GM19324 (cell line): ENCODE data around the gene RRP8.

Experiments
- ATAC-seq: cut with Tn5 transposase; IDR thresholded peaks from one replicate; pipeline ENCODE4 v1.9.1; 2021; ENCODE audit warnings: mild to moderate bottlenecking, moderate library complexity; ENCODE audit not compliant: unreplicated experiment, low FRiP score

Gene RRP8

DNA sequence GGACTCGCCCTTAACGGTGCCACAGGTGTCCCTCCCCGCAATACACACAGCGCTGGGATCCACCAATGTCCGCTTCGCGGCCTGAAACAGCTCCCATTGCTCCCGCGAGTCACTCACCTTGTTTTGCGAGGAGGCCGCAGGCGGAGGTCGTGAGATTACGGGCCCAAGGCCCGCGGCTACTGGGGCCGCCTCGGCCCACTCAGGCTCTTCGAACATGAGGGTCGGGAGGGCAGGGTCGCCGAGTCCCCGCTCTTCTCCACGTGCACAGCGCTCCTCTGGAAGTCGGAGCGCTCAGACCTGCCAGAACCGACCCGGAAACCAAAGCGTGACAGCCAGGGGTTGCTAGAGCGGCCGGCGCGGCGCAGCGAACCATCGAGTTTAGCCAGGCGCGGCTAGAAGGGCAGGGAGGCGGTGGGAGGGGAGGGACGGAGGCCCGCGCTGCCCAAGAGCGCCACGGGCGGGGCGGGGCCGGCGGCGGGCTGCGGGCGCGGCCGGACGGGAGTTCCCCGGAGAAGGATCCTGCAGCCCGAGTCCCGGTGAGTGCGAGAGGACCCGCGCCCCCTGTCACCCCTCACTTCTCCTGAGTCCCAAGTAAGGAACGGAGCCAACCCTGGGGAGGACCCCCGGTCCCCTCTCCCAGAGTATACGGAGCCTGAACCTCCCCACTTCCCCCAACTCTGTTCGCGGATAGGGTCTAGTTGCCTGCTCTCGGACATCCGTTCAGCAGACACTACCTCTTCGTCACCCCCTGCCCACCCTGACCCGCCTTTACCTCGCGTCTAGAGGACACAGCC lies at the start of gene RRP8, which contains the start of gene ILK:
Gene RRP8 (minus strand): TSS at position 330 of the 794 bp plus-strand sequence. CDS start 114 bp downstream, at position 216.
Gene ILK (plus strand): TSS at position 488 of the 794 bp plus-strand sequence. CDS start 498 bp downstream, outside the sequence.
- ATAC-seq, result peak; percentile 89

DNA sequence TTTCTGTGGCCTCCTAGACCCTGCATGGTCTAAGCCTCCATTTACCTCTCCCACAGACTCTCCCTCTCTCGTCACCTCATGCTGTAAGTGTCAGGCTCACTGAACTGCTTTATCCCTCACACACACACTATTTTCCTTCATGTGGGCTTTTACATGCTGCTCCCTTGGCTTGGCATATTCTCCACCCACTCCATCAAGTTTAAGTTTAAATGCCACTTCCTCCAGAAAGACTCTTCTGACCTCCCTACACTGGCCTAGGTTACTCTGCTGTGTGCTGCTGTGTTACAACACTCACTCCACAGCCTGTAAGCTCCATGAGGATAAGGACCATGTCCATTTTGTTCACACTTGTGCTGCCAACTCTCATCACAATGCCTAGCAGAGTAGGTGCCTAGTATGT lies 49.7 kb upstream of the RRP8 start:
- no peak for ATAC-seq

DNA sequence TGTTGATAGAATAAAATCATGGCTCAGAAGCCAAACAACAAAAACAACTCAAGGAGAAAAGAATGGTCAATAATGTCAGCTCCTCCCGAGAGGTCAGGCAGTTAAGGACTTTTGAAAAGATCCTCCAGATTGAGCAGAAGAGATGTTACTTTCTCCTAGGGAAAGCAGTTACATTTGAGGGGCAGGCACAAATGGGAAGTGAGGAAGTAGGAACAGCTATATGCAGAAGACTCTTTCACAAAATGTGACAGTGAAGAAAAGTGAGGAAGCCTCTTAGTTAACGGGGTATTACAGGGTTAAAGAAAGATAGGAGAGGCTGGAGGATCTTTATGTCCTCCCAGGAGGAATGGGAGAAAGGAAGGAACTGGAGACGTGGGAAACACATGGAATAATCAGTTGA lies 48.8 kb upstream of the RRP8 start:
- no peak for ATAC-seq

DNA sequence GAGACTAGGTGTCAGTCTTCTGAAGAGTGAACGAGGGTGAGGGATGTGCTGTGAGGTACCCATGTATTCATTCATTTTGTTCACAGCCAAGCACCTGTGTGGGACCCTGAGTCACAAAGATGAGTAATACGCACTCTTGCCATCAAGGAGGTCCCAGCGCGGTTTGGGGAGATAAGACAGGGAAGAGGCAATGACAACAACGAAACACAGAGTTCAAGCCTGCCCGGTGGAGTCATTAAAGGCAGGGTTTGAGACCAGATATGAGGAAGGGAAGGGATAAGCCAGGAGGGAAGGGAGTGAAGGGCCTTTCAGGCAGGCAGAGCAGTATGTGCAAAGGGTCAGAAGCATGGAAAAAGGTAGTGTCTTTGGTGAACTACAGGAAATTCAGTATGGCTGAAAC lies 47.6 kb upstream of the RRP8 start:
- no peak for ATAC-seq

DNA sequence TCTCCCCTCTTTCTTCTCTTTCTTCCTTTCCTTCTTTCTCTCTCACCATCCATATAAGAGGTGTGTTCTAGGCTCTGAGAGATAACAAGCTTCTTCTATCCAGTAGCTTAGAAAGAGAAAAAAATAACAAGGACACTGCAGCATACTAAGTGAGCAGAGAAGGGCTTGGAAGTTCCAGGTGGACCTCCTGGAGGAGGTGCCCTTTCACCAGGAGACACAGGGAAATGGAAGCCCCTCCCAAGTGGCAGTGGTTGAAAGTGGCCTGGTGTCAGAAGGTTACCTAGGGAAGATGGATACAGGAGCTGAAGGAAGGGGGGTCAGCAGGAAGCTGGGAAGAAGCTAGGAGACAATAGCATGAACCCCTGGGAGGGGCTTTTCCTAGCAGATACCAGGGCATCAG lies 46.7 kb upstream of the RRP8 start:
- ATAC-seq, result no peak

DNA sequence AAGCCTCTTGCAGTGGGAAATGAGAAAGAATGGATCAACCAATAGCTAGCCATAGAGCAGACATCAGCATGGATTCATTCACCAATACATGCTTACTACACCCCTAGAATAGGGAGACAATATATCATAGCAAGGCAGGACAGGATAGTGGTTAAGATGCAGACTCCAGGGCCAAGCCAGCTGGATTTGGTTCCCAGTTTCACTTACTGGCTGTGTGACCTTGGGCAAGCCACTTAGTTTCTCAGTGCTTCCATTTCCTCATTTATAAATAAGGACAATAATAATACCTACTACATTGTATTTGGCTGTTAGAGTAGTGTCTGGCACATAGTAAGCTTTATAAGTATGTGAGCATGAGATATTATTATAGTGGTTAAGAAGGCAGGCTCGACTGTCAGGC lies 45.1 kb upstream of the RRP8 start:
- no peak for ATAC-seq

DNA sequence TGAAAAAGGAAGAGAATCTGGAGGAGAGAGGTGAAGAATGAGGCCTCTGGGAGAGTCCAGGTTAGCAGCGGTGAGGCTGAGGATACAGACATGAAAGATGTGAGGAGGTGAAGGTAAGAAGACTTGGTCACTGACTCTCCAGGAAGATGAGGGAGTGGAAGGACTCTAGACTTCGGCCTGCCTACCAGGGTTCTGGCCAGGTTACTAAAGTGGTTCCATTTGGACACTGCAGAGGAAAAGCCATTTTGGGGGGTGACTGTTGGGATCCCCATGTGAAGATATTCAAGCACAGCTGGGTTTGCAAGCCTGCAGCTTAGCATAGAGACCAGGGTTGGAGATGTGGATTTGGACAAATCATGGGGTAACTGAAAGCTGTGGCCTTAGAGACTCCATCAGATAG lies 44.4 kb upstream of the RRP8 start:
- no peak for ATAC-seq

DNA sequence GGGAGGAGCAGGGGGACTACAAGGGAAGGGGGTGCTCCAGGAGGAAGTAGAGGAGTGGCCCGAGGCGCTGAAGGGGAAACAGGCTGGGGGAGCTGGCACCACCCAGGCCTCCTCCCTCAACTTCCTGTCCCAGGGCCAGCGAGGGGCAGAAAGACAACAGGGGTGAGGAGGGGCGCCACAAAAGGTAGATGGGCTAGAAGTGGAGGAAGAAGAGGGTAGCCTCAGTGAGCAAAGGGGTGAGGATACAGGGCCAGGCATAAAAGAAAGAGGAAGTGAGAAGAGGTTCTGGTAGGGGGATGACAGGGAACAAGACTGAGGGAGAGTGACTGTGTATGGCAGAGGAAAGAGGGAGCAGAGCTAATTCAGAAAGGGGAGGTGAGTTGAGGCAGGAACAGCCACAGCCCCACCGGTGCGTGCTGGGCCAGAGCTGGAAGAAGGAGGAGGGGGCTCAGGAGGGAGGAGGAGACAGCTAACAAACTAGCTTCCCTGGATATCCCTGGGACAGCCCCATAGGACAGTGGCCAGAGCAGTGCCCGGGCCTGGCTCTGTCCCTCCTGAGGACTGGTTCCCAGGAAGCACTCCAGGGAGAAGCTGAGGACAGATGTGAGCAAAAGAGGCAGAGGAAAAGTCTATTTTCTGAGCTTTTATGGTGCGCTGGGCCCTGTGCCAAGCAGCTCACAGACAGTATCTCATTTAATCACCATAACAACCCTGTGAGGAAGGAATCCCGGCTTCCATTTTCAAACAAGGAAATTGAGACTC lies 43.7 kb upstream of the RRP8 start:
- peak; percentile 70 for ATAC-seq

DNA sequence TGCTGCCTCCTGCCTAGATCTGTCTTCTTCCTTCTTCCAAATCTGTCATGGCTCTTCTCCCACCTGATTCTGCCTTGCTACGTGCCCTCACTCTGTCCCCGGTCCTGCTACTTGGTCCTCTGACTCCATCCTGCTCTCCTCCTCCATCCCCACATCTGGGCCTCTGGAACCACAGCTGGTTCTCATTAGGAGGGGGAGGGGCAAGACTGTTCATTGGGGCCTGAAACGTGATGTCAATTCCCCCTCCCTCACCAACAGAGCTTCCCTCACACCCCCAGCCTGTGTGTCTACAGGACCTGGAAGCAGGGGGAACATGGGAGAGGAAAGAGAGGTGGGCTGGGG lies 43.1 kb upstream of the RRP8 start:
- ATAC-seq, result no peak

DNA sequence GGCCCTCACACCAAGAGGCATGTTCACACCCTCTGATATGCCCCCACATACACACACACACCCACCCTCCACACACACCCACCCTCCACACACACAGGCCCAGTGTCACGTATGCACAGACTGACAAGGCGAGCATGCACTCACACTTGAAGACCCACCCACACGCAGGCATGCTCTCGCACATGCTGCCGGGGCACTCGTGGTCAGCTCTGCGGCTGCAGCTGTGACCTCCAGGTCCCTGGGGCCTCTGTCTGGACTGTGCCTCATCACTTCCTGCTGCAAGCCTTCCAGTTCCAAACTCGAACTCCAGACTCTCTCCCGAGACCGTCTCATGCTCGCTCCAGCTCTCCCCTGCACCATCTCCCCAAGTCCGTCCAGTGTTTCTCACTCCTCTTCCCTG lies 42.7 kb upstream of the RRP8 start:
- ATAC-seq, result no peak

DNA sequence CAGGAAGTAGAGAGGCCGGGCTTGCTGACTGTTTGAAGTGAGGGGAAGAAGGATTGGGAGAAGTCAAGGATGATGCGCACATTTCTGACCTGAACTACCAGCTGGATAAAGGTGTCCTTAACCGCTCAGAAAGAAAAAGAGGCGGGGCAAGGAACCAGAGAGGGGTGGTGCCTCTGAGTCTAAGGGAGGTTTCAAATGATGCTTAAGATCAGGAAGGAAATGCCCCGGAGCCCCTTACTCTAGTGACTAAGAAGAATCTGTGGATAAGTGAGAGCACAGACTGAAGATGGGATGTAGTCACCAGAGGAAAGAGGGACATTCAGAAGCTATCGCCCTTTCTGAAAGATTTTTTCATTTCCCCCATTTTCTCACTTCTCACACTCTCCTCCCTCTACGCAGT lies 39.5 kb upstream of the RRP8 start:
- no peak for ATAC-seq

DNA sequence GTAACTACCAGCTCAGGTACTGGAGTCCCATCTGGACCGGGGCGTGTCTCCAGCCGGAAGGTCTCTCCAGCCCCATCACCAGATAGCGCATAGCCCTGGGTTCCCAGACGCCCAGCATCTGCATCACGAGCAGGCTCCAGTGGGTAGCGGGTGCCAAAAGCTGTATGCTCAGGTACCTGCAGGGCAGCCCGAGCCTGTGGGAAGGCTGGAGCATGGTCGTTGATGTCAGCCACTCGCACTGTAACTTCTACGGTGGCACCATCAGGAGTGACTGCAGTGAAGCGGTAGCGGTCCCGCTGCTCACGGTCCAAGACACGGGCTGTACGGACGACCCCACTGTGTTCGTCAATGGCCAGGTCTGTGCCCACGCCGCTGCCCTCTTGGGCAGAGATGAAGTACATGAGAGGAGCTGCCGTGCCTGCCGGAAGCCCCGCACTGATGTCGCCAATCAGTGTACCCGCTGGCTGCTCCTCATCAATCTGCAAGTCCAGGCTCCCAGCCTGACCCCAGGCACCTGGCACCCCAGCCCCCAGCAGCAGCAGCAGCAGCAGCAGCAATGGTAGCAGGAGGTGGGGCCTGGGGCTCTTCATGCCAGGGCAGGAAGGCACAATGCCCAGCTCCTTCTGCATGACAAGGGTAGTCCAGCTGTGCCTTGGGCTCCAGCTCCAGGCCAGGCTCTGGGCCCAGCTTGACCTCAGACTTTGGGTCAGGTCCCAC lies 37.7 kb upstream of the RRP8 start:
- no peak for ATAC-seq

DNA sequence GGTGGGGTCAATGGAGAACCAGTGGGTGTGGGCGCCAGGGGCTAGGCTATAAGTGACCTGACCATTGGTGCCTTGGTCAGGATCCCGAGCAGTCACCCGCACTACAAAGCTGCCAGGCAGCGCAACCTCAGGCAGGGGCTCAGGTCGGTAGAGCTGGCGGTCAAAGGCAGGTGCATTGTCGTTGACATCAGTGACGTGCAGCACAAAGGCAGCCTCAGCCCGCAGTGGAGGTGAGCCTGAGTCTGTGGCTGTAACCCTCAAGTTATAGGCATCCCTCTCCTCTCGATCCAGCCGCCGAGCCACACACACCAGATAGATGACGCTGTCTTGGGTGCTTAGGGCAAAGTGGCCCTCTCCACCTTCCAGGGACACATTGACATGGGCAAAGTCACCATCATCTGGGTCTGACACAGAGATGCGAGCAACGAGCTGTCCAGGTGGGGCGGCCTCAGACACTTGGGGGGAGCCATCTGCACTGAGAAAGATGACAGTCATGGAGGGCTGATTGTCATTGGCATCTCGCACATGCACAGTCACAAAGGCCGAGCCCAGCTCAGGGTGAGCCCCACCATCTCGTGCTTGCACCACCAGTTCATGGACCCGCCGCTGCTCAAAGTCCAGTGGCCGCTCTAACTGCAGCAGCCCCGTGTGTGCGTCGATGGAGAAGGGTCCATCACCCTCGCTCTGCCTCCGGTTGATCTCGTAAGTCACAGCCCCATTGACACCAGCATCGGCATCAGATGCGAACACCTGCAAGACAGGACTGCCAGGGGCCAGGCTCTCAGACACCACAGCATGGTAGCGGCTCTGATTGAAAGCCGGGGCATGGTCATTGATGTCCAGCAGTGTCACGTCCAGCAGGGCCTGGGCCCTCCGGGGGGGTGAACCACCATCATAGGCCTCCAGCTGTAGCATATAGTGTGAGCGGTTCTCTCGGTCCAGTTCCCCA lies 36.9 kb upstream of the RRP8 start:
- ATAC-seq, result no peak

DNA sequence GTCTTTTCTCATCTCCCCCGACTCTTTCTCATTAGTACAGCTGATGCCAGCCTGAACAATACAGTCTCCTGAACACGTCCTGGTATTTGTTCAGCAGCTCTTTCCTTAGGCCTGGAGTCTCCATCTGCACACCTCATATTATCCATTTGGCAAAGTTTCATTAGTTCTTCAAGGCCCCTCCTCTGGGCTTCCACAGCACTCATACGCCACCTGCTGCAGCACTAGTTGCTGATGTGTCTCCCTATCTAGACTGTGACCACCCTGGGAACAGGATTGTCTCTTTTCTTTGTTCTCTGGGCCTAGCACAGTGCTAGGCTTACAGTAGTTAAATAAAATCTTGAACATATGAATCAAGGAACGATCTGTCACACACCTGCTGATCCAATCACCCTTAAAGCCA lies 35.0 kb upstream of the RRP8 start:
- no peak for ATAC-seq

DNA sequence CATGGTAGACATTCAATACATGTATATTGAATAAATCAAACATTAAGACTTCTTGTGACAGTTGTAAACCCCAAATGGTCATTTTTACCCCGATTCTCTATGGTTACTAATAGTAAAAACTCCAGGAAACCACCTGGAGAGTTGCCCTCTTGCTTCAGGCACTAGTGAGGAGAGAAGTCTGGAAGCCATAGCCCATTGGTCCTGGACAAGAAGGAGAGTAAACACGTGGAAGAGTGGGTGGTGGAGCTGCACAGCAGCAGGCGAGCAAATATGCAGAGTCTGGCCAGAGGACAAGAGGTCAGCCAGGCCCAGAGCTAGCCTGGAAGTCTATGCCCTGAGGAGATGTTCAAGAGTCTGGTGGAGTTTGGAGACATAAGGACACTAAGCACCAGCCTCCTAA lies 34.5 kb upstream of the RRP8 start:
- ATAC-seq, result no peak

DNA sequence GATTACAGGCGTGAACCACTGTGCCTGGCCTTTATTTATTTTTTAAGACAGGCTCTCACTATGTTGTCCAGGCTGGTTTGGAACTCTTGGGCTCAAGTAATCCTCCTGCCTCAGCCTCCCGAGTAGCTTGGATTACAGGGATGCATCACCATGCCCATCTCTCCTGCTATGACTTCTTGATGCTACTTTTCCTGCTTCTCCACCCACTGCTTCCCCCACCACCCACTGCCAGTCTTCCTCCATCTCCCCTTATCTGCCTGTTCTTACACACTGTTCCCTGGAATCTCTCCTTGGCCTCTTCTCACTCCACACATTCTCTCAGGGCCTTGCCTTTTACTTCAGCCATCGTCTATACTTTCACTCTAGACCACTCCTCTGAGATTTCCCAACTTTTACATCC lies 33.1 kb upstream of the RRP8 start:
- ATAC-seq, result no peak

DNA sequence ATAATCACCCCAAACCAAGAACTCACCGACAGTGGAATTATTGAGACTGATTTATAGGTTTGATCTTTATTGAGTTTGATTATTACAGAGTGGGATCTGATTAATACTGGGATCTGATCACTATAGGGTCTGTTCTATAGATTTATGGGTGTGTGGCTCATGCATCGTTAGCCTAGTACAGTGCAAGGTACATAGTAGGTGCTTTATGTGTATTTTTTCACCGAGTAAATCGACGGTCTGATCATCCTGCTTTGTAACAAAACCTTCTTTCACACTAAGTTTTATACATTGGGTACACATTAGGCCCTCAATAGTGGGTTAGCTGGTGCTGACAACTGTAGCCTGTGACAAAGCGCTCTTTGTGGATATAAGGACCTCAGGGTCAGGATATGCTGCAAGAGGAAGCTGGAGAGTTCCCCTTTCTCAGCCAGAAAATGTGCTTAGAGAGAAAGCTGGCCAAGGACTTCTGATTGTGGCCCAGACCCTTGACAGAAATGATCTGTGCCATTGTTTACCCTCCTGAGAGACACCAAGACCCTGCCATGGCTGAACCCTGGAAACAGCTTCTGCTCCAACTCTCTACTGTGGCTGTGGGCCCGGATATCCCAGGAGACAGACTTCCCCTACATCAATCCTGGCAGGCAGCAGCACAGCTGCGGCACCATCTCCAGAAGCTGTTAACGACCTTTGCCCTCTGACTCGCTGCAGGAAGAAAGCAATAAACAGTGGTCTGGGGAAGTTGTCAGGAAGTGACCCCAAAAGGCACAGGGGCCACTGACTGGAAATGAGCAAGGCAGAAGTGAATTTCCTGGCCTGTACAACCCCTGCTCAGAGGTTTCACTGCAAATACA lies 31.9 kb upstream of the RRP8 start:
- no peak for ATAC-seq

DNA sequence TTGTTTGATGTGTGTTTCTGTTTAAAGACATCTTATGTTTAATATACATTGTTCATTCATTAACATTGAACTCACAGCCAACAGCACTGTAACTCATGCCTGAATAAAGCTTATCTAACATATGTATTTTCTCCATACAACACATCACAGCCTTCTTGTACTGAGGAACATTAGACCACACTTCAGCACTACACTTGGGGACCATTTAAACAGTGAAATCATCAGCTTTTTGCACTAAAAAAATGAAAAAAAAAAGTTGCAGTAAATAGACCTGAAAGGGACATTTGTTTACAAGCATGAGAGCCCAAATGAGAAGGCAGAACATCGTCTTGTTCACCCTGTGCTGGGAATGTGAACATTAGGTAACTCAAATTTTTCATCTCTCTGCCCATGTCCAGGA lies 31.1 kb upstream of the RRP8 start:
- ATAC-seq, result no peak
